Uterus (tissue), 4 donors: ENCODE data around the gene ROBO2. TPM values are rescaled to one million over a fixed set of nuclear protein-coding genes. Genes with fewer than 3 reads are reported as not detected.

Source experiments
- DNase-seq, 2 donors: peaks; one replicate each; pipeline ENCODE4 v3.0.0-alpha.2; 2019 to 2020
- H3K27ac ChIP-seq, 2 donors: fragments of 200-600 bp; sonication (generic); 1 replicate in 1 of 2; 2 replicates in 1 of 2; pipeline ENCODE4 v1.5.1; 2016 to 2018
- H3K27me3 ChIP-seq, 2 donors: fragments of 200-600 bp; sonication (generic); one replicate each; pipeline ENCODE4 v1.5.1; 2018 to 2019; ENCODE audit warnings: control low read depth in 1 of 2
- H3K36me3 ChIP-seq, 2 donors: fragments of 200-600 bp; sonication (generic); one replicate each; pipeline ENCODE4 v1.5.1; 2019; ENCODE audit warnings: control low read depth in 1 of 2
- H3K4me1 ChIP-seq, 2 donors: fragments of 200-600 bp; sonication (generic); one replicate each; pipeline ENCODE4 v1.5.1; 2018 to 2019; ENCODE audit warnings: control low read depth in 1 of 2
- H3K4me3 ChIP-seq, 2 donors: fragments of 200-600 bp; sonication (generic); 1 replicate in 1 of 2; 2 replicates in 1 of 2; pipeline ENCODE4 v1.5.1; 2018 to 2019; ENCODE audit warnings: mild to moderate bottlenecking in 1 of 2
- H3K9me3 ChIP-seq, 2 donors: fragments of 200-600 bp; sonication (generic); one replicate each; pipeline ENCODE4 v1.5.1; 2019; ENCODE audit warnings: control low read depth in 1 of 2
- POLR2A ChIP-seq, 2 donors: fragments of 450-650 bp; IDR thresholded peaks; one replicate each; pipeline ENCODE4 v1.6.1; 2016; ENCODE audit warnings: antibody characterized with exemption in 2 of 2, mild to moderate bottlenecking in 1 of 2, moderate library complexity in 1 of 2
- intact Hi-C: fragments of 100-400 bp; cut with DNase I; formaldehyde crosslinking; loops from one replicate; pipeline ENCODE4 v1.15.1; 2023; ENCODE audit warnings: low total_unique reads
- total RNA-seq, 4 donors: library from RNA; depleted of rRNA in 3 of 4; stranded (reverse); fragments of >200 nt in 3 of 4; gene quantifications; one replicate each; pipeline versions ENCODE4 v1.1.0 to v1.2.4, GENCODE V29; 2014 to 2023
- TF ChIP-seq, protein P1 (sequence below), 4 experiments: fragments of 200-600 bp in 2 of 4; fragments of 450-650 bp in 2 of 4; sonication (generic) in 2 of 4; IDR thresholded peaks; one replicate each; pipeline ENCODE4 v1.5.1; 2016 to 2019; ENCODE audit warnings: antibody characterized with exemption in 4 of 4, mild to moderate bottlenecking in 2 of 4, moderate library complexity in 1 of 4
- donor health status: DM: yes; HTN: yes; CAD: no.

The ROBO2 gene
- total RNA-seq, 4 donors from 2014 or later = 0.26 to 51.3 (median 0.49) TPM; not detected in 1

DNA sequence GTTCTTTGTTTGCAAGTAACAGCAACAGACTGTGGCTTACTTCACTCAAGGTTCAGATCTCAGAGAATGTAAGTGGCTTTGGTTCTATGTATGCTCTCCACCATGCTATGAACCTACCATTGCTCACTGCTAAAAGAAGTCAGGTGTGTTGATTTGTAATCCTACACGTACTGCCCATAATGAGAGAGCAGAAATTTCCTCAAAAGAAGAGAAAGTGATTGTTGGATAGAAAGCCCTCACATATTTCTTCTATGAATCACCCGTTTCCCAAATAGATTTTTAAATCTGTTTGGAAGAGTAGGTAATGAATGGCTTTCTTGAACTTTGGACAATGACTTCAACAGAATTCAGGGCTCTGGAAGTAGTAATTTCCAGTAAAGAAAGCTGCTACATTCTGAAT is 565.4 kb downstream of the ROBO2 start:
- H3K9me3 ChIP-seq = no peaks in the 10 kb centered on the region
- no peak overlapping the region for H3K27ac ChIP-seq
- TF ChIP-seq POLR2A (IDR thresholded peaks at IDR 0.05) = no peak
- TF ChIP-seq, protein P1, sequence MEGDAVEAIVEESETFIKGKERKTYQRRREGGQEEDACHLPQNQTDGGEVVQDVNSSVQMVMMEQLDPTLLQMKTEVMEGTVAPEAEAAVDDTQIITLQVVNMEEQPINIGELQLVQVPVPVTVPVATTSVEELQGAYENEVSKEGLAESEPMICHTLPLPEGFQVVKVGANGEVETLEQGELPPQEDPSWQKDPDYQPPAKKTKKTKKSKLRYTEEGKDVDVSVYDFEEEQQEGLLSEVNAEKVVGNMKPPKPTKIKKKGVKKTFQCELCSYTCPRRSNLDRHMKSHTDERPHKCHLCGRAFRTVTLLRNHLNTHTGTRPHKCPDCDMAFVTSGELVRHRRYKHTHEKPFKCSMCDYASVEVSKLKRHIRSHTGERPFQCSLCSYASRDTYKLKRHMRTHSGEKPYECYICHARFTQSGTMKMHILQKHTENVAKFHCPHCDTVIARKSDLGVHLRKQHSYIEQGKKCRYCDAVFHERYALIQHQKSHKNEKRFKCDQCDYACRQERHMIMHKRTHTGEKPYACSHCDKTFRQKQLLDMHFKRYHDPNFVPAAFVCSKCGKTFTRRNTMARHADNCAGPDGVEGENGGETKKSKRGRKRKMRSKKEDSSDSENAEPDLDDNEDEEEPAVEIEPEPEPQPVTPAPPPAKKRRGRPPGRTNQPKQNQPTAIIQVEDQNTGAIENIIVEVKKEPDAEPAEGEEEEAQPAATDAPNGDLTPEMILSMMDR (IDR thresholded peaks at IDR 0.05) = no peak
- DNase-seq = no peak
- H3K4me3 ChIP-seq = no peak overlapping the region
- H3K4me1 ChIP-seq = no peaks in the 10 kb centered on the region
- intact Hi-C loops = no loop called here
- no peaks in the 10 kb centered on the region for H3K36me3 ChIP-seq
- H3K27me3 ChIP-seq = no peaks in the 10 kb centered on the region

- DNase-seq = no peak
- Histone ChIP-seq H3K9me3 (no peaks in the 10 kb centered on the region), H3K4me1 (no peaks in the 10 kb centered on the region), H3K27me3 (no peaks in the 10 kb centered on the region), H3K36me3 (no peaks in the 10 kb centered on the region), H3K27ac (no peak overlapping the region), H3K4me3 (no peak overlapping the region)
- intact Hi-C loops = no loop called here
- TF ChIP-seq, protein P1 (IDR thresholded peaks at IDR 0.05) = no peak
- TF ChIP-seq POLR2A (IDR thresholded peaks at IDR 0.05) = no peak
Observed at GRCh38 chr3:77605865-77606264, 566.0 kb downstream of the ROBO2 start.

DNA sequence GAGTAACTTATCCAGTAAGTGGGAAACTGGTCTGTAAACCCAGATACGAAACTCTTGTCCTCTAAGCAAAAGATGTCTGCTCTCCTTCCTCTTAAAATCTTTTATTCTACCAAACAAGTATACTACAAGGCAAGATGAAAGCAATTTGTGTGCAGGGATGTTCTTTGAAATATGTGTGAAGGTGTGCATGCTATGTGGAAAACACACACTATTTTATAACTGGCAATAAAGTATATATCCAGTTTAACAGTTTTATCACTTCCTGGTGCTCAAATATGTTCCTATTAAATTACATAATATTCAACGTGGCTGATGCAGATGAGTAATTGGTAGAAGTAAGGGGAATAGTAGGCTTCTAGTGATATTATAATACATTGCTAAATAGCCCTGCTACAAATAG is 566.5 kb downstream of the ROBO2 start:
- no peak for DNase-seq
- Histone ChIP-seq H3K4me3 (no peak overlapping the region), H3K27me3 (no peaks in the 10 kb centered on the region), H3K36me3 (no peaks in the 10 kb centered on the region), H3K9me3 (no peaks in the 10 kb centered on the region), H3K4me1 (no peaks in the 10 kb centered on the region), H3K27ac (no peak overlapping the region)
- intact Hi-C loops = no loop called here
- TF ChIP-seq POLR2A (IDR thresholded peaks at IDR 0.05) = no peak
- TF ChIP-seq, protein P1 (IDR thresholded peaks at IDR 0.05) = no peak

- TF ChIP-seq POLR2A (IDR thresholded peaks at IDR 0.05) = no peak
- TF ChIP-seq, protein P1 (IDR thresholded peaks at IDR 0.05) = no peak
Observed at GRCh38 chr3:77618686-77619085, 578.8 kb downstream of the ROBO2 start.

GRCh38 chr3:77620009-77620408 is 580.1 kb downstream of the ROBO2 start:
- TF ChIP-seq POLR2A (IDR thresholded peaks at IDR 0.05) = no peak
- TF ChIP-seq, protein P1 (IDR thresholded peaks at IDR 0.05) = no peak
- Histone ChIP-seq H3K4me1 (no peaks in the 10 kb centered on the region), H3K36me3 (no peaks in the 10 kb centered on the region), H3K4me3 (no peak overlapping the region), H3K27ac (no peak overlapping the region), H3K27me3 (no peaks in the 10 kb centered on the region), H3K9me3 (no peaks in the 10 kb centered on the region)
- intact Hi-C loops = no loop called here
- DNase-seq = no peak

More at GRCh38 chr3:77618686-77619085, 578.8 kb downstream of the ROBO2 start:
- no peak overlapping the region for H3K27ac ChIP-seq
- H3K36me3 ChIP-seq = no peaks in the 10 kb centered on the region
- DNase-seq = no peak
- H3K4me1 ChIP-seq = no peaks in the 10 kb centered on the region
- H3K27me3 ChIP-seq = no peaks in the 10 kb centered on the region
- H3K4me3 ChIP-seq = no peak overlapping the region
- intact Hi-C loops = no loop called here
- no peaks in the 10 kb centered on the region for H3K9me3 ChIP-seq
